IgD-negative memory B cell (primary cell): ENCODE results near the gene TRIP10. TPM values are rescaled to one million over a fixed set of nuclear protein-coding genes. Genes with fewer than 3 reads are reported as not detected.

Experiments
- H3K27ac Mint-ChIP-seq, 3 donors: one replicate each; pipeline ENCODE4 v1.8.0; 2020 to 2022; ENCODE audit warnings: mild to moderate bottlenecking in 3 of 3, mixed read lengths in 3 of 3, moderate library complexity in 1 of 3
- H3K27me3 Mint-ChIP-seq: one replicate; pipeline ENCODE4 v1.8.0; 2021; ENCODE audit warnings: mixed read lengths
- H3K36me3 Mint-ChIP-seq: one replicate; pipeline ENCODE4 v1.8.0; 2020; ENCODE audit warnings: mild to moderate bottlenecking, mixed read lengths
- H3K4me1 Mint-ChIP-seq, 3 donors: one replicate each; pipeline ENCODE4 v1.8.0; 2020 to 2022; ENCODE audit warnings: mixed read lengths in 3 of 3, mild to moderate bottlenecking in 1 of 3
- H3K4me3 Mint-ChIP-seq, 4 donors: one replicate each; pipeline ENCODE4 v1.8.0; 2020 to 2022; ENCODE audit warnings: mild to moderate bottlenecking in 4 of 4, mixed read lengths in 4 of 4, moderate library complexity in 3 of 4
- H3K9me3 Mint-ChIP-seq, 3 donors: one replicate each; pipeline ENCODE4 v1.8.0; 2020 to 2021; ENCODE audit warnings: mixed read lengths in 3 of 3, mild to moderate bottlenecking in 1 of 3
- polyA plus RNA-seq: library from polyadenylated mRNA; unstranded; fragments of 300-500 nt; fragmentation: Illumina TruSeq; gene quantifications from one replicate; pipeline ENCODE4 v1.2.3, GENCODE V29; 2021

TRIP10 gene
- polyA plus RNA-seq = 4.0 TPM

DNA sequence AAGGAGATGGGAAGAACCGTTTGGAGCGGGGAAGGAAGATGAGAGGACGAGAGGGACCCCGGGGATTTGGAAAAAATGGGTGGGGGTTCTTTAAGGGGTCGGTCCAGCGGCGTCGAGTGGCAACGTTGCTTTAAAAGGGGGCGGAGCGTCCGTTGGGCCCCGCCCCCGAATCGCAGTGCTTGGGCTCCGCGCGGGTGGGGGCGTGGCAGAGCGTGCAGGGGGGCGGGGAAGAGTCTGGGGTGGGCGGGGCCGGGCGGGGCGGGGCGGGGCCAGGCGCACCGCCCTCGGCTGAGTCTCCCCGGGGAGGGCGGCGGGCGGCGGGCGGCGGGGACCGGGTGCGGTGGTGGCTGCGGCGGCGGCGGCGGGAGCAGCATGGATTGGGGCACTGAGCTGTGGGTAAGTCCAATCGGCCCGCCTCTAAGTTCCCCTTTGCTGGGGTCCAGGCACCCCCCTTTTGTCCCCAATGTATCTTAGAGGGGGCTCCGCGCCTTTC, at the start of gene TRIP10:
Gene TRIP10 (plus strand): TSS at position 291 of the 493 bp plus-strand sequence. CDS start 82 bp downstream, at position 373.
- Mint-ChIP-seq H3K27me3 (no peaks in the 10 kb centered on the region), H3K4me1 (peaks cover 29 to 35% (median 34%) of the 10 kb centered on the region in 3 donors), H3K36me3 (no peaks in the 10 kb centered on the region), H3K27ac (peak within 1 kb of the TSS; percentile 76 to 98 (median 95)), H3K9me3 (no peaks in the 10 kb centered on the region), H3K4me3 (peak within 1 kb of the TSS; percentile 70 to 98 (median 90))

- no peak overlapping the region for H3K27ac Mint-ChIP-seq
- no peaks in the 10 kb centered on the region for H3K36me3 Mint-ChIP-seq
- no peaks in the 10 kb centered on the region for H3K4me1 Mint-ChIP-seq
- peaks cover 2 to 4% (median 3%) of the 10 kb centered on the region in 3 donors for H3K9me3 Mint-ChIP-seq
- peaks cover 10% of the 10 kb centered on the region for H3K27me3 Mint-ChIP-seq
- no peak overlapping the region for H3K4me3 Mint-ChIP-seq
These were observed 49.2 kb upstream of the TRIP10 start for GRCh38 chr19:6690160-6690885.

DNA sequence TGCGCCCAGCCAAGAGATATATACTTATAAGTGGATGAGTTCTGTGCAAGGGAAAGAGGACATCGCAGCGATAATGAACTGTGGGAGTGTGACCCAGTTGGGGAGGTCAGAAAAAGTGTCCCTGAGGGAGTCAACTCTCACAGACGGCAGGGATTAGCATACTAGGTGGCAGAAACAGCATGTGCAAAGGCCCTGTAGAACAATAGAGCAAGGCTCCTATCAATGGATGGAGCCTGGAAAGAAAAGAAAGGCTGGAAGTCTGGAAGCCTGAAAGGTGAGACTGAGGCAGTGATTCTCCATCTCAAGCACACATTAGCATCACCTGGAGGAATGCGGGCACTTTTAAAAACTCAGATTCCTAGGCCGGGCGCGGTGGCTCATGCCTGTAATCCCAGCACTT, 48.1 kb upstream of the TRIP10 start:
- Mint-ChIP-seq H3K36me3 (no peaks in the 10 kb centered on the region), H3K4me3 (peak overlapping the region in 1 of 4 donors; percentile 13), H3K27ac (peak overlapping the region in 1 of 3 donors; percentile 43), H3K4me1 (no peaks in the 10 kb centered on the region), H3K9me3 (peaks cover 2 to 4% (median 3%) of the 10 kb centered on the region in 3 donors), H3K27me3 (peaks cover 10% of the 10 kb centered on the region)

GRCh38 chr19:6692027-6692426, 47.5 kb upstream of the TRIP10 start:
- H3K27me3 Mint-ChIP-seq = peaks cover 10% of the 10 kb centered on the region
- peaks cover 2 to 4% (median 3%) of the 10 kb centered on the region in 3 donors for H3K9me3 Mint-ChIP-seq
- H3K27ac Mint-ChIP-seq = peak overlapping the region in 2 of 3 donors; percentile 13 to 57
- no peaks in the 10 kb centered on the region for H3K4me1 Mint-ChIP-seq
- no peak overlapping the region for H3K4me3 Mint-ChIP-seq
- H3K36me3 Mint-ChIP-seq = no peaks in the 10 kb centered on the region

DNA sequence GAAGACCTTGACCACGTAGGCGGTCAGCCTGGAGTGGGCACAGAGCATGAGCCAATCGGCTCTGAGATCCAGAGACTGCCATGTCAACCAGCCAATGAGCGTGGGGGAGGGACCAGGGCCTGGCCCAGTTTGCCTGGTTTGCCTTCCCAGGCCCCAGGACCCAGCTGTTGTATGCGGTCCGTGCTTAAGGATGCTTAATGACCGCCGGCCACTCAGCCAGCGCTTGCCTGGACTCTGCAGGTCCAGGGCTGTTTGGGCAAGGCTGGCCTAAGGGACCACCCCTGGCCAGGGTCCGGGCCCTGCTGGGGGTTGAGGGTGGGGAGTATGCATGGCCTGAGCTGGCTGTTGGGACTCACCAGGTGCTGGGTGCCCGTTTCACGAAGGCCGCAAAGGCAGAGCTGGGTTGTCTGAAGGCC, 46.4 kb upstream of the TRIP10 start:
- Mint-ChIP-seq H3K36me3 (no peaks in the 10 kb centered on the region), H3K27me3 (peaks cover 10% of the 10 kb centered on the region), H3K27ac (no peak overlapping the region), H3K4me3 (no peak overlapping the region), H3K4me1 (peaks cover 0 to 1% (median 0%) of the 10 kb centered on the region in 3 donors), H3K9me3 (peaks cover 2 to 4% (median 3%) of the 10 kb centered on the region in 3 donors)

GRCh38 chr19:6693681-6694080, 45.8 kb upstream of the TRIP10 start:
- peaks cover 10% of the 10 kb centered on the region for H3K27me3 Mint-ChIP-seq
- peaks cover 1 to 2% (median 1%) of the 10 kb centered on the region in 3 donors for H3K9me3 Mint-ChIP-seq
- H3K4me3 Mint-ChIP-seq = no peak overlapping the region
- H3K4me1 Mint-ChIP-seq = peaks cover 0 to 1% (median 0%) of the 10 kb centered on the region in 3 donors
- no peak overlapping the region for H3K27ac Mint-ChIP-seq
- H3K36me3 Mint-ChIP-seq = peaks cover 1% of the 10 kb centered on the region

DNA sequence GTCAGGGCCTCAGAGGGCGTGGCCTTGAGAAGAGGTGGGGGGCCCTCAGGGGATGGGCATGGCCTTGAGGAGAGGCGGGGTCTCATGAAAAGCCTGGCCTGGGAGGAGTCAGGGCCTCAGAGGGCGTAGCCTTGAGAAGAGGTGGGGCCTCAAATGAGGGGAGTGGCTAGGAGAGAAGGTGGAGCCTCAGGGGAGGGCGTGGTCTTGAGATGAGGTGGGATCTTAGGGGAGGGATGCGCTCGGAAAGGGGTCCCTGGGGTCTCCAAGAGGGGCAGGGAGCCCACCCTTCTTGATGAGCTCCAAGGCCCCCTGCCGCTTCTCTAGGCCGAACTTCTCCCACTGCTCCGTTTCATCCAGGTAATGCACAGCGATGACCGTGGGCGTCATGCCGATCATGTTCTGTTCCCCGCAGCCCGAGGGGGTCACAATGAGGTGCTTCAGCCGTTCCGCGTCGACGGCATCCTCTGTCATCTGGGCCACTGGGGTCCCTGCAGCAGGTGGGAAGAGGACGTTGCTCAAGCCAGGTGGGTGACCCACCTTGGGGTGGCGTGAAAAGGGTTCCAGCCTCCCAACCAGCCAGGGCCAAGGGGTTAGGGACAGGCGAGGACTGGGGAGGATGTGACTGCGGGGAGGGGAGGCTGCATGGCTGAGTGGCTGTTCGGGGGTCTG, 45.2 kb upstream of the TRIP10 start:
- Mint-ChIP-seq H3K36me3 (peaks cover 1% of the 10 kb centered on the region), H3K27ac (no peak overlapping the region), H3K4me3 (no peak overlapping the region), H3K27me3 (peaks cover 10% of the 10 kb centered on the region), H3K4me1 (peaks cover 0 to 1% (median 0%) of the 10 kb centered on the region in 3 donors), H3K9me3 (no peaks in the 10 kb centered on the region)

GRCh38 chr19:6696239-6696820, 43.1 kb upstream of the TRIP10 start:
- Mint-ChIP-seq H3K4me1 (peaks cover 0 to 1% (median 0%) of the 10 kb centered on the region in 3 donors), H3K9me3 (peaks cover 0 to 2% (median 0%) of the 10 kb centered on the region in 3 donors), H3K4me3 (no peak overlapping the region), H3K27me3 (peaks cover 13% of the 10 kb centered on the region), H3K36me3 (peaks cover 1% of the 10 kb centered on the region), H3K27ac (peak overlapping the region in 1 of 3 donors; percentile 67)

DNA sequence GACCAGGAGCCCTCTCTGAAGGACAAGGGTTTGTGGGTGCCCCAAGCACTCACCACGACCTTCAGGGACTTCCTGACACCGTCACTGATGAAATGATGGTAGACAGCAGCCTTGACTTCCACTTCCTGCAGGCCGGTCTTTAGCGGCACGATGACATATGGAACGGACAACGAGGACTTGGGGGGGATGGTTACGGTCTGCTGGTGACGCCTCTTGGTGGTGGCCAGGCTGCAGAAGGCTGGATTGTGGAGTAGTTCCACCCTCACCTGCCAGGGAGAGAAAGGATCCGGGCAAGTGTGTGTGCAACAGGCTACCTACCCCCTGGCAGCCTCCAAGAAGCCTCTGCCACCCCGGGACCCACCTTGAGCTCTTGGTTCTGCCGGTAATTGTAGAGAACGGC, 42.2 kb upstream of the TRIP10 start:
- no peak overlapping the region for H3K27ac Mint-ChIP-seq
- no peak overlapping the region for H3K4me3 Mint-ChIP-seq

DNA sequence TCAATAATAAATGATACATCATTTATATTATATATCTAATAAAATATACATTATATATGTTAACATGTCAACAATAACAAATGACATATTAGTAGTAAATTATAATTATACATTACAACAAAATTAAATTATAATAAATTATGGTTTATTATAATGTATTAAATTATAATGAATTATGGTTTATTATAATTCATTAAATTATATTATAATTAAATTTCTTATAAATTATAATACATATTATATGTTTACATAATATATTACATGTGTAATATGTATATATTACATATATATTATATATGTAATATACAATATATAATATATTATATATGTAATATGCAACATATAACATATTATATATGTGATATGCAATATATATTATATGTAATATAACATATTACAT, 39.5 kb upstream of the TRIP10 start:
- Mint-ChIP-seq H3K36me3 (peaks cover 1% of the 10 kb centered on the region), H3K4me3 (no peak overlapping the region), H3K27ac (no peak overlapping the region), H3K27me3 (peaks cover 4% of the 10 kb centered on the region), H3K9me3 (peaks cover 0 to 2% (median 0%) of the 10 kb centered on the region in 3 donors), H3K4me1 (peaks cover 0 to 1% (median 0%) of the 10 kb centered on the region in 3 donors)

More for the DNA sequence above, 42.2 kb upstream of the TRIP10 start:
- Mint-ChIP-seq H3K27me3 (peaks cover 9% of the 10 kb centered on the region), H3K9me3 (peaks cover 0 to 2% (median 0%) of the 10 kb centered on the region in 3 donors), H3K4me1 (peaks cover 0 to 1% (median 0%) of the 10 kb centered on the region in 3 donors), H3K36me3 (peaks cover 1% of the 10 kb centered on the region)

DNA sequence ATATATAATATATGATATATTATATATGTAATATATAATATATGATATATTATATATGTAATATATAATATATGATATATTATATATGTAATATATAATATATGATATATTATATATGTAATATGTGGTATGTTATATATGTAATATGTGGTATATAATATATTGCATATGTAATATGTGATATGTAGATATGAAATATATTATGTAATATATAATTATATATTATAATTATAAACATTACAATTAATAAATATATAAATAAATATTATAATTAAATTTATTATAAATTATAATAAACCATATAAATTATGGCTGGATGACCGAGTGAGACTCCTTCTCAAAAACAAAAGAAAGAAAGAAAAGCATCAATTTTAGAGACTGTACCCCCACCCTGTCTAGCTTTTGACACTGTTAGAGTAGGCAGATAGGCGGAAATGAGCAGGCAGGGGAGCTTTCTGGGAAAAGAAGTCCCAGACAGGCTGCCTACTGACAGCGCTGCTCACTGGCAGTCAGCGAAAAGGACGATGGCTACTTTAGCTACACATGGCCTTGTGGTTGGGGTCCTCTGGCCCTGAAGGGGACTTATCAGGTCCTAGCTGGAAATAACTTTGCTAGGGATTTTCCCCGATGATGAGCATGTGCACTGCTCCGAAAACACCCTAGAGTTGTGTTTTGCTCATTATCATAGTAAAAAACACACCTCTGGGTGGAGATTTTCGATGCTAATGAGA, 38.7 kb upstream of the TRIP10 start:
- H3K9me3 Mint-ChIP-seq = peaks cover 0 to 2% (median 0%) of the 10 kb centered on the region in 3 donors
- H3K27me3 Mint-ChIP-seq = peaks cover 4% of the 10 kb centered on the region
- no peak overlapping the region for H3K4me3 Mint-ChIP-seq
- peaks cover 0 to 1% (median 0%) of the 10 kb centered on the region in 3 donors for H3K4me1 Mint-ChIP-seq
- H3K27ac Mint-ChIP-seq = no peak overlapping the region
- H3K36me3 Mint-ChIP-seq = peaks cover 1% of the 10 kb centered on the region

DNA sequence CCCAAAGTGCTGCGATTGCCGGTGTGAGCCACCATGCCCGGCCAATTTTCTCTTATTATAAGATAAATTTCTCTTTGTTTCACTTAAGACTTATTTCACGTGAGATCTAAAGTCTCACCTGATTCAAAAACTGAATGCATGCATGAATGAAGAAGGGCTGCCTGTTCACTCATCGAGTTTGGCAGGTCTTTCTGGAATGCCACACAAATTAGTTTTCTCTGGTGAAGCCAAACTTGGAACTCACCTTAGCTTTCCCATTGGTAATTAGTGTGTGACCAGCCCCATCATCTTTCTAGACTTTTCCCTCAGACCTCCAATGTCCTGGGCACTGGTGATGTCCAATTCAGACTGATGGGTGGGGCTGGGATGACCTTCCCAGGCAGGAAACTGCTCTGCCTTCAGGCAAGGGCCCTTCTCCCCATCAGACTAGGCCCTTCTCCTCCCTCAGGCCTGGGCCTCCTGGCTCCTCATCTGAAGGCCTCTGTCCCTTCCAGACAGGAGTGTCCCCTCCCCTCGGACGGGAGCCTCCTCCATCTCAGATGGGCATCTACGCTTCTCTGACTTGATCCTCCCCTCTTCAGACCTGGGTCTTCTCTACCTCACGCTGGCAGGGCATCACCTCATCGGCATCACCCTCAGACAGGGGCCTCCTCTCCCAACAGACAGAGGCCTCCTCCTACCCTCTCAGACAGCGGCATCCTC, 33.4 kb upstream of the TRIP10 start:
- H3K27ac Mint-ChIP-seq = no peak overlapping the region
- H3K36me3 Mint-ChIP-seq = no peaks in the 10 kb centered on the region
- no peaks in the 10 kb centered on the region for H3K9me3 Mint-ChIP-seq
- no peak overlapping the region for H3K4me3 Mint-ChIP-seq
- peaks cover 0 to 1% (median 0%) of the 10 kb centered on the region in 3 donors for H3K4me1 Mint-ChIP-seq
- H3K27me3 Mint-ChIP-seq = peaks cover 21% of the 10 kb centered on the region

- Mint-ChIP-seq H3K27me3 (peaks cover 24% of the 10 kb centered on the region), H3K9me3 (no peaks in the 10 kb centered on the region), H3K36me3 (no peaks in the 10 kb centered on the region), H3K27ac (no peak overlapping the region), H3K4me1 (peaks cover 0 to 2% (median 2%) of the 10 kb centered on the region in 3 donors), H3K4me3 (no peak overlapping the region)
These were observed 32.9 kb upstream of the TRIP10 start for GRCh38 chr19:6706633-6706958.

DNA sequence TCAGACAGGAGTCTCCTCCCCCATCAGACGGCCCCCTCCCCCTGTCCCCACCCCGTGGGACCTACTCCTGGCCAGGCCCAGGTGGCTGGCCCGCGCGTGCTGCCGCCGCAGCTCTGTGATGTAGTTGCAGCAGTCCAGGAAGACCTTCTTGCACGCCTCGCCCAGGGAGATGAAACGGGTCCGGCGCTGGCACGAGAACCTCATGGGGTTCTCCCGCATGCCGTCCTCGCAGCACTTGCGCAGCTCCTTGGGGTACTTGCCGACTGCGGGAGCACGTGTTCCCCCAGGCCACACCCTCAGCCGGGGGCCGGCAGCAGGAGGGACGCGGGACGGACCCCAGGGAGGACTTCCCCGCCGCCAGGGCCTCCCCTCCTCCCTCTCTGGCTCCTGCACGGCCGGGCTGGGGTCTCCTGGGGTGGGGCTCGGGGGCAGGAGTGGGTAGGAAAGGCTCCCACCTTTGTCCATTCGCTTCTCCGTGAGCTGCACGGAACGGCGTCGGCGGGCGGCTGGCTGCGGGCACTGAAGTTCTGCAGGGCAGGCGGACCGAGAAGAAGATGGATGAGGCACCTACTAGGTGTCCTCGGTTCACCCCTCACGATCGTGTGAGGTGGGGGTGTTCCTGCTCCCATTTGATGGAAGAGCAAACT, 32.3 kb upstream of the TRIP10 start:
- Mint-ChIP-seq H3K9me3 (no peaks in the 10 kb centered on the region), H3K4me3 (no peak overlapping the region), H3K27me3 (peaks cover 25% of the 10 kb centered on the region), H3K27ac (no peak overlapping the region), H3K4me1 (peaks cover 0 to 4% (median 2%) of the 10 kb centered on the region in 3 donors), H3K36me3 (no peaks in the 10 kb centered on the region)
